WTC11 (cell line): ENCODE data around the gene MLST8. TPM values are rescaled to one million over a fixed set of nuclear protein-coding genes. Genes with fewer than 3 reads are reported as not detected.

Experiments
- ATAC-seq: fragments of 200-7000 bp; cut with Tn5 transposase; 2 replicates; pipeline ENCODE4 v1.10.0; 2021; ENCODE audit warnings: mild to moderate bottlenecking, moderate library complexity
- CTCF ChIA-PET: fragments of 300-600 bp; sonication (Branson Sonifier 250); formaldehyde crosslinking; loops from one replicate; lab custom pipeline; 2021; ENCODE audit warnings: antibody characterized with exemption; lab: Charles Lee
- POLR2A ChIA-PET: fragments of 350-600 bp; sonication (Branson Sonifier 250); formaldehyde crosslinking; loops from one replicate; lab custom pipeline; 2021; ENCODE audit warnings: antibody characterized with exemption; lab: Charles Lee
- DNase-seq: peaks from one replicate; pipeline ENCODE4 v3.0.0; 2021; ENCODE audit warnings: low spot score
- H3K27ac Mint-ChIP-seq: 2 replicates; pipeline ENCODE4 v1.8.0; 2021; ENCODE audit warnings: mixed read lengths
- H3K27me3 Mint-ChIP-seq: 2 replicates; pipeline ENCODE4 v1.8.0; 2021; ENCODE audit warnings: low read depth, mild to moderate bottlenecking, moderate library complexity, mixed read lengths
- H3K36me3 Mint-ChIP-seq: 2 replicates; pipeline ENCODE4 v1.8.0; 2021; ENCODE audit warnings: mixed read lengths
- H3K4me1 Mint-ChIP-seq: 2 replicates; pipeline ENCODE4 v1.8.0; 2022; ENCODE audit warnings: mixed read lengths
- H3K4me3 Mint-ChIP-seq: 2 replicates; pipeline ENCODE4 v1.8.0; 2021; ENCODE audit warnings: mild to moderate bottlenecking, moderate library complexity, mixed read lengths
- H3K9me3 Mint-ChIP-seq: 2 replicates; pipeline ENCODE4 v1.8.0; 2021; ENCODE audit warnings: mixed read lengths
- ATF3 ChIP-seq: sonication (generic); formaldehyde crosslinking; conservative IDR thresholded peaks from 2 replicates; pipeline ENCODE4 v1.8.1; 2022; ENCODE audit warnings: mild to moderate bottlenecking, missing genetic modification reagents
- CREM ChIP-seq: sonication (generic); formaldehyde crosslinking; IDR thresholded peaks from 2 replicates; pipeline ENCODE4 v1.8.1; 2022; ENCODE audit warnings: mild to moderate bottlenecking, missing genetic modification reagents, moderate library complexity
- E2F4 ChIP-seq: sonication (generic); formaldehyde crosslinking; IDR thresholded peaks from 2 replicates; pipeline ENCODE4 v1.8.1; 2022; ENCODE audit warnings: low read depth, mild to moderate bottlenecking, moderate library complexity, missing genetic modification reagents, borderline replicate concordance
- EMX1 ChIP-seq: fragments of 250-450 bp; sonication (Bioruptor Pico); IDR thresholded peaks from 2 replicates; pipeline ENCODE4 v1.8.0; 2021; ENCODE audit warnings: mild to moderate bottlenecking
- ESRRA ChIP-seq: sonication (generic); formaldehyde crosslinking; IDR thresholded peaks from 2 replicates; pipeline ENCODE4 v1.8.1; 2022; ENCODE audit warnings: mild to moderate bottlenecking, missing genetic modification reagents, borderline replicate concordance
- FOXK1 ChIP-seq: sonication (generic); formaldehyde crosslinking; IDR thresholded peaks from 2 replicates; pipeline ENCODE4 v1.8.0; 2022; ENCODE audit warnings: mild to moderate bottlenecking, moderate library complexity, missing genetic modification reagents
- GTF2I ChIP-seq: fragments of 250-450 bp; sonication (Bioruptor Pico); conservative IDR thresholded peaks from 2 replicates; pipeline ENCODE4 v1.4.0; 2021; ENCODE audit warnings: mild to moderate bottlenecking
- TEAD4 ChIP-seq: sonication (generic); formaldehyde crosslinking; IDR thresholded peaks from 2 replicates; pipeline ENCODE4 v1.8.0; 2022; ENCODE audit warnings: mild to moderate bottlenecking, missing genetic modification reagents
- USF2 ChIP-seq: sonication (generic); formaldehyde crosslinking; IDR thresholded peaks from 2 replicates; pipeline ENCODE4 v1.8.1; 2023; ENCODE audit warnings: mild to moderate bottlenecking, missing genetic modification reagents, moderate library complexity
- ZNF232 ChIP-seq: sonication (generic); formaldehyde crosslinking; IDR thresholded peaks from 2 replicates; pipeline ENCODE4 v1.8.0; 2022; ENCODE audit warnings: mild to moderate bottlenecking, missing genetic modification reagents
- ZNF423 ChIP-seq: fragments of 250-450 bp; sonication (Bioruptor Pico); IDR thresholded peaks from 2 replicates; pipeline ENCODE4 v2.1.2; 2022; ENCODE audit warnings: mild to moderate bottlenecking, moderate library complexity
- ZNF425 ChIP-seq: fragments of 250-450 bp; sonication (Bioruptor Pico); conservative IDR thresholded peaks from 2 replicates; pipeline ENCODE4 v1.9.0; 2021; ENCODE audit warnings: mild to moderate bottlenecking
- ZNF512 ChIP-seq: sonication (generic); formaldehyde crosslinking; IDR thresholded peaks from 2 replicates; pipeline ENCODE4 v1.8.1; 2022; ENCODE audit warnings: missing genetic modification reagents, borderline replicate concordance
- total RNA-seq: library from RNA; stranded (reverse); gene quantifications from 3 replicates; pipeline ENCODE4 v1.2.3, GENCODE V29; 2021
- TF ChIP-seq, protein P1 (sequence below): sonication (generic); formaldehyde crosslinking; IDR thresholded peaks from 2 replicates; pipeline ENCODE4 v1.8.1; 2023; ENCODE audit warnings: mild to moderate bottlenecking, moderate library complexity, missing genetic modification reagents
- TF ChIP-seq, protein P2 (sequence below): sonication (generic); formaldehyde crosslinking; IDR thresholded peaks from 2 replicates; pipeline ENCODE4 v1.8.1; 2023; ENCODE audit warnings: mild to moderate bottlenecking, missing genetic modification reagents, borderline replicate concordance
- TF ChIP-seq, protein P3 (sequence below): sonication (generic); formaldehyde crosslinking; IDR thresholded peaks from 2 replicates; pipeline ENCODE4 v1.8.1; 2022; ENCODE audit warnings: low read depth, missing genetic modification reagents, borderline replicate concordance

MLST8 gene
- total RNA-seq, 1 experiment from 2014 or later = 71.6 TPM

DNA sequence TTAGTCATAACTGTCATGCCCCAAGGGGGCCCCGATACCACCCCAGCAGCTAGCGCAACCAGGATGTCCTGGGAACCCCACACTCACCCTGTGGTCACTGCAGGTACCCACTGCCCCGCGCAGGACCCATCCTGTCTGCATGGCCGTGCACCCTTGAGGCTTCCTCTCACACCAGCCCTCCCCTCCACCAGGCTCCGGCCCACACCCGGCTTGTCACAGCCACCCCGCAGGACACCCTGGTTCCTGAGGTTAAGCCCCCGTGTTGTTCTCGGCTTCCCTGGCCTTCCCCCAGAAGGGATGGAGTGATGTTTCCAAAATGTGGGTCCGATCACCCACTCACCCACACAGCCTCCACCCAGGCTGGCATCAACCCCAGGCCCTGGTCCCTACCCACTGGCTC, 38.5 kb downstream of the MLST8 start (continued):
- TF ChIP-seq, protein P1, sequence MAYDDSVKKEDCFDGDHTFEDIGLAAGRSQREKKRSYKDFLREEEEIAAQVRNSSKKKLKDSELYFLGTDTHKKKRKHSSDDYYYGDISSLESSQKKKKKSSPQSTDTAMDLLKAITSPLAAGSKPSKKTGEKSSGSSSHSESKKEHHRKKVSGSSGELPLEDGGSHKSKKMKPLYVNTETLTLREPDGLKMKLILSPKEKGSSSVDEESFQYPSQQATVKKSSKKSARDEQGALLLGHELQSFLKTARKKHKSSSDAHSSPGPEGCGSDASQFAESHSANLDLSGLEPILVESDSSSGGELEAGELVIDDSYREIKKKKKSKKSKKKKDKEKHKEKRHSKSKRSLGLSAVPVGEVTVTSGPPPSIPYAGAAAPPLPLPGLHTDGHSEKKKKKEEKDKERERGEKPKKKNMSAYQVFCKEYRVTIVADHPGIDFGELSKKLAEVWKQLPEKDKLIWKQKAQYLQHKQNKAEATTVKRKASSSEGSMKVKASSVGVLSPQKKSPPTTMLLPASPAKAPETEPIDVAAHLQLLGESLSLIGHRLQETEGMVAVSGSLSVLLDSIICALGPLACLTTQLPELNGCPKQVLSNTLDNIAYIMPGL (CRISPR knock-in tag) = no peak
- TF ChIP-seq FOXK1 (CRISPR knock-in tag) = no peak
- no peak for TF ChIP-seq GTF2I
- no peak for TF ChIP-seq ZNF512
- TF ChIP-seq E2F4 (CRISPR knock-in tag) = no peak
- no peak for TF ChIP-seq ESRRA (CRISPR knock-in tag)
- TF ChIP-seq, all 79 proteins: peak for 0

DNA sequence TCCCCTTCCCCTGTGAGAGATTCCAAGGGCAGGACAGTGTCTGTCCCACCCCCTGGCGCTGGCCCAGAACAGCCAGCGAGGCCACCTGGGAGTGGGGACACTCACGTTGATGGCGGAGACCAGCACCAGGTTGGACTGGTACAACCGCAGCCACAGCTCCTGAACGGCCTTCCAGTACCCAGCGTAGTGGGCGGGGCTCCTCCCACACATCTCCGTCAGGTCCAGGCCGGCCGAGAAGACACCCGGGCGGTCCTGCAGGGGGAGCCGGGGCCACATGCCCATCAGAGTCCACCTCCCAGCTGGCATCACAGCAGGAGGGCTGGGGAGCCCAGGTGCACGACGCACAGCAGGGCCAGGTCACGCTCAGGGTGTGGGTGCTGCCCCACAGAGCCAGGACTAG, 39.0 kb downstream of the MLST8 start:
- ATAC-seq (peak; percentile 46), DNase-seq (peak; percentile 56)
- H3K9me3 Mint-ChIP-seq = no peaks in the 10 kb centered on the region
- H3K27ac Mint-ChIP-seq = no peak overlapping the region
- H3K4me3 Mint-ChIP-seq = no peak overlapping the region
- H3K36me3 Mint-ChIP-seq = peaks cover 33% of the 10 kb centered on the region
- TF ChIP-seq ZNF423 = no peak; the same call in 1 of the 2 replicates
- no peak for TF ChIP-seq ATF3 (CRISPR knock-in tag)
- TF ChIP-seq, protein P1 (CRISPR knock-in tag) = no peak
- TF ChIP-seq ZNF512 = no peak
- TF ChIP-seq USF2 (CRISPR knock-in tag) = no peak
- TF ChIP-seq CREM (CRISPR knock-in tag) = no peak
- no peak for TF ChIP-seq ZNF232 (CRISPR knock-in tag)
- TF ChIP-seq ZNF425 (CRISPR knock-in tag) = no peak
- TF ChIP-seq, protein P2, sequence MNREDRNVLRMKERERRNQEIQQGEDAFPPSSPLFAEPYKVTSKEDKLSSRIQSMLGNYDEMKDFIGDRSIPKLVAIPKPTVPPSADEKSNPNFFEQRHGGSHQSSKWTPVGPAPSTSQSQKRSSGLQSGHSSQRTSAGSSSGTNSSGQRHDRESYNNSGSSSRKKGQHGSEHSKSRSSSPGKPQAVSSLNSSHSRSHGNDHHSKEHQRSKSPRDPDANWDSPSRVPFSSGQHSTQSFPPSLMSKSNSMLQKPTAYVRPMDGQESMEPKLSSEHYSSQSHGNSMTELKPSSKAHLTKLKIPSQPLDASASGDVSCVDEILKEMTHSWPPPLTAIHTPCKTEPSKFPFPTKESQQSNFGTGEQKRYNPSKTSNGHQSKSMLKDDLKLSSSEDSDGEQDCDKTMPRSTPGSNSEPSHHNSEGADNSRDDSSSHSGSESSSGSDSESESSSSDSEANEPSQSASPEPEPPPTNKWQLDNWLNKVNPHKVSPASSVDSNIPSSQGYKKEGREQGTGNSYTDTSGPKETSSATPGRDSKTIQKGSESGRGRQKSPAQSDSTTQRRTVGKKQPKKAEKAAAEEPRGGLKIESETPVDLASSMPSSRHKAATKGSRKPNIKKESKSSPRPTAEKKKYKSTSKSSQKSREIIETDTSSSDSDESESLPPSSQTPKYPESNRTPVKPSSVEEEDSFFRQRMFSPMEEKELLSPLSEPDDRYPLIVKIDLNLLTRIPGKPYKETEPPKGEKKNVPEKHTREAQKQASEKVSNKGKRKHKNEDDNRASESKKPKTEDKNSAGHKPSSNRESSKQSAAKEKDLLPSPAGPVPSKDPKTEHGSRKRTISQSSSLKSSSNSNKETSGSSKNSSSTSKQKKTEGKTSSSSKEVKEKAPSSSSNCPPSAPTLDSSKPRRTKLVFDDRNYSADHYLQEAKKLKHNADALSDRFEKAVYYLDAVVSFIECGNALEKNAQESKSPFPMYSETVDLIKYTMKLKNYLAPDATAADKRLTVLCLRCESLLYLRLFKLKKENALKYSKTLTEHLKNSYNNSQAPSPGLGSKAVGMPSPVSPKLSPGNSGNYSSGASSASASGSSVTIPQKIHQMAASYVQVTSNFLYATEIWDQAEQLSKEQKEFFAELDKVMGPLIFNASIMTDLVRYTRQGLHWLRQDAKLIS = no peak
- no peak for TF ChIP-seq EMX1 (CRISPR knock-in tag)
- TF ChIP-seq TEAD4 (CRISPR knock-in tag) = no peak
- TF ChIP-seq, protein P3, sequence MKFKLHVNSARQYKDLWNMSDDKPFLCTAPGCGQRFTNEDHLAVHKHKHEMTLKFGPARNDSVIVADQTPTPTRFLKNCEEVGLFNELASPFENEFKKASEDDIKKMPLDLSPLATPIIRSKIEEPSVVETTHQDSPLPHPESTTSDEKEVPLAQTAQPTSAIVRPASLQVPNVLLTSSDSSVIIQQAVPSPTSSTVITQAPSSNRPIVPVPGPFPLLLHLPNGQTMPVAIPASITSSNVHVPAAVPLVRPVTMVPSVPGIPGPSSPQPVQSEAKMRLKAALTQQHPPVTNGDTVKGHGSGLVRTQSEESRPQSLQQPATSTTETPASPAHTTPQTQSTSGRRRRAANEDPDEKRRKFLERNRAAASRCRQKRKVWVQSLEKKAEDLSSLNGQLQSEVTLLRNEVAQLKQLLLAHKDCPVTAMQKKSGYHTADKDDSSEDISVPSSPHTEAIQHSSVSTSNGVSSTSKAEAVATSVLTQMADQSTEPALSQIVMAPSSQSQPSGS (CRISPR knock-in tag) = no peak
- CTCF ChIA-PET = interaction anchor here (1.5 kb wide), 1 partner anchor 257 kb away, joined by 6 read pairs; no protein-coding TSS in a partner anchor
- H3K4me1 Mint-ChIP-seq = no peaks in the 10 kb centered on the region
- POLR2A ChIA-PET = no interaction called here
- H3K27me3 Mint-ChIP-seq = no peaks in the 10 kb centered on the region; the same call in 1 of the 2 replicates
